OCI-LY3 (cell line): ENCODE results near the gene LAT.

Experiments
- EZH2phosphoT487 ChIP-seq: fragments of 200-600 bp; shearing (Covaris generic); IDR thresholded peaks from 2 replicates; pipeline ENCODE4 v1.6.1; 2018; ENCODE audit warnings: antibody characterized with exemption, mixed run types, low read depth
- TF ChIP-seq, protein P1 (sequence below): fragments of 200-600, 300-600 bp; sonication (generic); IDR thresholded peaks from 2 replicates; pipeline ENCODE4 v1.5.1; 2014; ENCODE audit warnings: antibody characterized with exemption, low read length, low read depth

DNA sequence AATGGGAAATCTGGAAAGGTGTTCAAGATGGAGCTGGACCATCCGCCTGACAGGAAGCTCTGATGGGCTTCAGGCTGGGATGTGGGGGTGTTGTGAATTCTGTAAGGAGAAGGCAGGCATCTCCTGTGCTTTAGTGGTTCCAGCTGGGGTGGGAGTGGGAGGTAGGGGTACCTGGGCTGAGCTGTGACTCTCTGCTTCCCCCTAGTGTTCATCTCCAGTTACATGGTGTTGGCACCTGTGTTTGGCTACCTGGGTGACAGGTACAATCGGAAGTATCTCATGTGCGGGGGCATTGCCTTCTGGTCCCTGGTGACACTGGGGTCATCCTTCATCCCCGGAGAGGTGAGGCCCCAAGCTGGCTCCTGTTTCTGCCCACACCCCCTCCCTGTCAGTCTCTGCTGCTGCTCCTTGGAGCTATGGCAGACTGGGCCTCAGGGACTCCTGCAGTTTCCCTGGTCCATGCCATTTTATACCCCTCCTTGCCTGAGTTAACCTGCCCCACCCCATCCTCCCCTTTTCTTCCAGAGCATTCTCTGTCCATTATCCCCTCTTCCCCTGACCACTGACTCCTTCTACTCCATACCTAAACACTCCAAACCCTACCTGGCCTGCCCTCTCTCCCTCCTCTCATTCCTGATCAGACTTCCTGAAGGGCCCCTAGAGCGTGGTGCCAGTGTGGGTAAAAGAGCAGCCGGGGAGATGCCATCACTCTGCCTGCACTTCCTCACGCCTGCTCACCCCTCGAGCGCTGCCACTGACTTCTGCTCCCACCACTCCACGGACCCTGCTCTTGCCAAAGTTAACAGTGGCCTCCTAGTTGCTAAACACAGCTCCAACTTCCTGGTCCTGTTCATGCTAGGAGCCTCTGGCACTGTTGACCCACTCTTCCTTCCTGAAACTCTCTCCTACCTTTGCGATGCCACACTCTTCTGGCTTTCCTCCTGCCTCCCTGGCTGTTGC lies 6.9 kb upstream of the LAT start:
- TF ChIP-seq, protein P1, sequence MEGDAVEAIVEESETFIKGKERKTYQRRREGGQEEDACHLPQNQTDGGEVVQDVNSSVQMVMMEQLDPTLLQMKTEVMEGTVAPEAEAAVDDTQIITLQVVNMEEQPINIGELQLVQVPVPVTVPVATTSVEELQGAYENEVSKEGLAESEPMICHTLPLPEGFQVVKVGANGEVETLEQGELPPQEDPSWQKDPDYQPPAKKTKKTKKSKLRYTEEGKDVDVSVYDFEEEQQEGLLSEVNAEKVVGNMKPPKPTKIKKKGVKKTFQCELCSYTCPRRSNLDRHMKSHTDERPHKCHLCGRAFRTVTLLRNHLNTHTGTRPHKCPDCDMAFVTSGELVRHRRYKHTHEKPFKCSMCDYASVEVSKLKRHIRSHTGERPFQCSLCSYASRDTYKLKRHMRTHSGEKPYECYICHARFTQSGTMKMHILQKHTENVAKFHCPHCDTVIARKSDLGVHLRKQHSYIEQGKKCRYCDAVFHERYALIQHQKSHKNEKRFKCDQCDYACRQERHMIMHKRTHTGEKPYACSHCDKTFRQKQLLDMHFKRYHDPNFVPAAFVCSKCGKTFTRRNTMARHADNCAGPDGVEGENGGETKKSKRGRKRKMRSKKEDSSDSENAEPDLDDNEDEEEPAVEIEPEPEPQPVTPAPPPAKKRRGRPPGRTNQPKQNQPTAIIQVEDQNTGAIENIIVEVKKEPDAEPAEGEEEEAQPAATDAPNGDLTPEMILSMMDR, result peak; percentile 62
- no peak for TF ChIP-seq EZH2phosphoT487
